ENCODE measurements around the gene PRSS50.
A peak's percentile ranks its signal among the peaks of the same experiment; 100 is the strongest.

DNA sequence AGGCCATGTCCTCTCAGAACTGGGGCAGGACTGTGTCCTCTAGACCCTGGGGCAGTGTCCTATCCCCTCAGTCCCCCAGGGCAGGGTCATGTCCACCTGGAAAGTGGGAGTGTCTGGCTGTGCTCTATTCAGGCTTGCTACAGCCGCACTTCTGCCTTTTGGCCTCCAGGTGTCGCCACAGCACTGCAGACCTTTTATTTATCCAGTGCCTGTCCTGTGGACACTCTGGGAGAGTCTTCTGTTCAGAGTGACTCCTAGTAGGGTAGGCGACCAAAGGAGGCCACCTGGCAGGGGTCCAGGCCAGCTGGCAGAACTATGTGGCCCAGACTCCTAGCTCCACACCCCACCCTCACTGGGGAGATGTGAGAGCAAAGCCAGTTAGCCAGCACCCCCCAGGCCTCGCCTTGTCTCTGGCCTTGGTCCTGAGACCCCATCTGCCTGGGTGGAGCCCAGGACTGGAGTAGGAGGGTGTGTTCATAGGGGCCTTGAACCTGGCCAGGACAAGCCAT is 12.6 kb downstream of the PRSS50 start:
- TF ChIP-seq, protein P1, sequence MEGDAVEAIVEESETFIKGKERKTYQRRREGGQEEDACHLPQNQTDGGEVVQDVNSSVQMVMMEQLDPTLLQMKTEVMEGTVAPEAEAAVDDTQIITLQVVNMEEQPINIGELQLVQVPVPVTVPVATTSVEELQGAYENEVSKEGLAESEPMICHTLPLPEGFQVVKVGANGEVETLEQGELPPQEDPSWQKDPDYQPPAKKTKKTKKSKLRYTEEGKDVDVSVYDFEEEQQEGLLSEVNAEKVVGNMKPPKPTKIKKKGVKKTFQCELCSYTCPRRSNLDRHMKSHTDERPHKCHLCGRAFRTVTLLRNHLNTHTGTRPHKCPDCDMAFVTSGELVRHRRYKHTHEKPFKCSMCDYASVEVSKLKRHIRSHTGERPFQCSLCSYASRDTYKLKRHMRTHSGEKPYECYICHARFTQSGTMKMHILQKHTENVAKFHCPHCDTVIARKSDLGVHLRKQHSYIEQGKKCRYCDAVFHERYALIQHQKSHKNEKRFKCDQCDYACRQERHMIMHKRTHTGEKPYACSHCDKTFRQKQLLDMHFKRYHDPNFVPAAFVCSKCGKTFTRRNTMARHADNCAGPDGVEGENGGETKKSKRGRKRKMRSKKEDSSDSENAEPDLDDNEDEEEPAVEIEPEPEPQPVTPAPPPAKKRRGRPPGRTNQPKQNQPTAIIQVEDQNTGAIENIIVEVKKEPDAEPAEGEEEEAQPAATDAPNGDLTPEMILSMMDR (conservative IDR thresholded peaks at IDR 0.05), result peak; percentile 90
- TF ChIP-seq ZFX (IDR thresholded peaks at IDR 0.05), result no peak
